Thyroid gland (tissue), 4 donors: Measurements from ENCODE around the gene OR5K4. TPM values are rescaled to one million over a fixed set of nuclear protein-coding genes. Genes with fewer than 3 reads are reported as not detected.

Source experiments
- DNase-seq, 2 donors: peaks; one replicate each; pipeline ENCODE4 v3.0.0-alpha.2; 2019
- H3K27ac ChIP-seq, 3 donors: fragments of 200-600 bp; sonication (generic); 1 replicate in 2 of 3; 2 replicates in 1 of 3; pipeline ENCODE4 v1.5.1; 2016 to 2019; ENCODE audit warnings: mild to moderate bottlenecking in 1 of 3, moderate library complexity in 1 of 3
- H3K27me3 ChIP-seq: fragments of 200-600 bp; sonication (generic); one replicate; pipeline ENCODE4 v1.5.1; 2019
- H3K36me3 ChIP-seq, 2 donors: fragments of 200-600 bp; sonication (generic); one replicate each; pipeline ENCODE4 v1.5.1; 2016 to 2019
- H3K4me1 ChIP-seq, 2 donors: fragments of 200-600 bp; sonication (generic); one replicate each; pipeline ENCODE4 v1.5.1; 2017 to 2019
- H3K4me3 ChIP-seq, 3 donors: fragments of 200-600 bp; sonication (generic); replicated peaks in 1 of 3; 1 replicate in 2 of 3; 2 replicates in 1 of 3; pipeline ENCODE4 v1.5.1; 2016; ENCODE audit warnings: mild to moderate bottlenecking in 1 of 3
- H3K9me3 ChIP-seq: fragments of 200-600 bp; sonication (generic); one replicate; pipeline ENCODE4 v1.5.1; 2017
- CTCF ChIP-seq, 6 experiments: fragments of 200-600 bp in 3 of 6; fragments of 450-650 bp in 3 of 6; sonication (generic) in 3 of 6; IDR thresholded peaks; one replicate each; pipeline ENCODE4 v1.5.1; 2016 to 2019; ENCODE audit warnings: antibody characterized with exemption in 6 of 6, mild to moderate bottlenecking in 2 of 6, inconsistent platforms in 1 of 6, moderate library complexity in 1 of 6
- POLR2A ChIP-seq, 2 donors: fragments of 450-650 bp; IDR thresholded peaks; one replicate each; pipeline ENCODE4 v1.6.1; 2017; ENCODE audit warnings: antibody characterized with exemption in 2 of 2, mild to moderate bottlenecking in 2 of 2, moderate library complexity in 1 of 2
- WGBS, 2 donors: methylation state at CpG; one replicate each; pipeline ENCODE4 v1.1.5; 2017; 5-methylcytosine and 5-hydroxymethylcytosine counted together
- intact Hi-C: fragments of 100-400 bp; cut with DNase I; formaldehyde crosslinking; loops from one replicate; pipeline ENCODE4 v1.15.1; 2023
- total RNA-seq, 4 donors: library from RNA; depleted of rRNA; stranded (reverse); fragments of >200 nt; gene quantifications; one replicate each; pipeline ENCODE4 v1.2.3, GENCODE V29; 2016

OR5K4 gene, protein sequence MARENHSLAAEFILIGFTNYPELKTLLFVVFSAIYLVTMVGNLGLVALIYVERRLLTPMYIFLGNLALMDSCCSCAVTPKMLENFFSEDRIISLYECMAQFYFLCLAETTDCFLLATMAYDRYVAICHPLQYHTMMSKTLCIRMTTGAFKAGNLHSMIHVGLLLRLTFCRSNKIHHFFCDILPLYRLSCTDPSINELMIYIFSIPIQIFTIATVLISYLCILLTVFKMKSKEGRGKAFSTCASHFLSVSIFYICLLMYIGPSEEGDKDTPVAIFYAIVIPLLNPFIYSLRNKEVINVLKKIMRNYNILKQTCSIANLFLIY
- not detected for total RNA-seq

DNA sequence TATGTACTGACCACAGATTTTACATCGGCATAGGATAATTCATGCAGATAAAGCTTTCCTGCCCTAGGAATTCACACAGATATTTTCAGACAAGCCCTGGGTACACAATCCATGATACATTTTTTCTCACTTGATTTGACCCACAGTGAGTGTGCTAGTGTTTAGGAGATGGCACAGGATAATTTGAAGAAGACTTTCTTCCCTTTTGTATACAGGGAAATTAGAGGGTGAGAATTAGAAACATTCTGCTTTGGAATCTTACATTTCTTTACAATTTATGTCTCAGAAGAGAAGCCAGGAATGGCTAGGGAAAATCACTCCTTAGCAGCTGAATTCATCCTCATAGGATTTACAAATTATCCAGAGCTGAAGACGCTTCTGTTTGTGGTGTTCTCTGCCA, at the start of gene OR5K4:
TSS of gene OR5K4 (plus strand) at position 301 of the 400 bp plus-strand sequence. CDS start at position 301, 0 bp downstream.
- no peaks in the 10 kb centered on the region for H3K9me3 ChIP-seq
- DNase-seq, result no peak
- WGBS, 2 donors, result 86 to 87% methylated on average over 2 of the region's 2 CpGs
- no peaks in the 10 kb centered on the region for H3K4me1 ChIP-seq
- H3K4me3 ChIP-seq, result no peak within 1 kb of the TSS
- H3K27ac ChIP-seq, result no peak within 1 kb of the TSS
- intact Hi-C loops, result no loop called here
- TF ChIP-seq CTCF (IDR thresholded peaks at IDR 0.05) (no peak), POLR2A (IDR thresholded peaks at IDR 0.05) (no peak)
- no peaks in the 10 kb centered on the region for H3K36me3 ChIP-seq
- H3K27me3 ChIP-seq, result no peaks in the 10 kb centered on the region

DNA sequence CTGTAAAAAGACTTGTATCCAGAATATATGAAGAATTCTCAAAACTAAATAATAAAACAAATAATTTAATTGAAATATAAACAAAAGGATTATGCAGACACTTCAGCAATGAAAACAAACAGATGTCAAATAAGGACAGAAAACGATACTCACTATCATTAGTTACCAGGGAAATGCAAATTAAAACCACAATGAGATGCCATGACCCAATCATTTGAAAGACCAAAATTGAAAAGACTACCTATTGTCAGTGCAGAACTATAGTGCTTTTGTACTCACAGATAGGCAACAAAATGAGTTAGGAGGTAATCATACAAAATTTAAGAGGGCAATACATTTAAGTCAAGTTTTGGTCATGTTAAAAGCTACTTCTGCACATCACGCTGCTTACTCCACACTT, 31.6 kb upstream of the OR5K4 start:
- no peak for TF ChIP-seq POLR2A (IDR thresholded peaks at IDR 0.05)
- no peak for TF ChIP-seq CTCF (IDR thresholded peaks at IDR 0.05)
- H3K27me3 ChIP-seq, result no peaks in the 10 kb centered on the region
- peaks cover 0 to 7% of the 10 kb centered on the region in 2 donors for H3K4me1 ChIP-seq
- no peak for DNase-seq
- no peaks in the 10 kb centered on the region for H3K36me3 ChIP-seq
- intact Hi-C loops, result no loop called here
- no peak overlapping the region for H3K27ac ChIP-seq
- 93 to 94% methylated on average over 2 of the region's 2 CpGs for WGBS, 2 donors
- no peak overlapping the region for H3K4me3 ChIP-seq
- no peaks in the 10 kb centered on the region for H3K9me3 ChIP-seq

- H3K36me3 ChIP-seq, result no peaks in the 10 kb centered on the region
- no peak overlapping the region for H3K27ac ChIP-seq
- TF ChIP-seq CTCF (IDR thresholded peaks at IDR 0.05) (no peak), POLR2A (IDR thresholded peaks at IDR 0.05) (no peak)
- 83 to 89% methylated on average over 2 of the region's 2 CpGs for WGBS, 2 donors
- peaks cover 0 to 7% of the 10 kb centered on the region in 2 donors for H3K4me1 ChIP-seq
- H3K9me3 ChIP-seq, result no peaks in the 10 kb centered on the region
- DNase-seq, result no peak
- intact Hi-C loops, result no loop called here
- no peak overlapping the region for H3K4me3 ChIP-seq
- H3K27me3 ChIP-seq, result no peaks in the 10 kb centered on the region
These were observed 31.0 kb upstream of the OR5K4 start for GRCh38 chr3:98322686-98323085.

DNA sequence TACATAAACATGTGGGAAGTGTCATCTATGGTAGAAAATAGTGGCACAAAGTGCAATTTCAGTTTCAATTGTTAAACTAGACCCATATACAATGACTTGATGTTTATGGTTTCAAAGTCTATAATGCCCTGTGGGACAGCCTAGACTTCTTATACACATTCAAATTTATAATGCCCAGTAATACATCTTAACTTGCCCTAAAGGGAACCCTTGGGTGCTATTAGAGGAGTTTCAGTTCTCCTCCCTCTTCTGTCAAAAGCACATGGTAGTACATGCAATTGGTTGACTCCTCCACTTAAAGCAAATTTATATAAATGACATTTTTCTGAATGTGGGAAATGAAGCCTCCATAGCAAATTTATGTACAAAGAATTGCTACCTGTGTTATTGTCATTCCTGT, 30.2 kb upstream of the OR5K4 start:
- DNase-seq, result no peak
- TF ChIP-seq POLR2A (IDR thresholded peaks at IDR 0.05), result no peak
- H3K36me3 ChIP-seq, result no peaks in the 10 kb centered on the region

GRCh38 chr3:98325055-98325454, 28.6 kb upstream of the OR5K4 start:
- H3K9me3 ChIP-seq, result no peaks in the 10 kb centered on the region
- WGBS, 2 donors, result 31 to 47% methylated on average over 12 of the region's 12 CpGs
- H3K27me3 ChIP-seq, result no peaks in the 10 kb centered on the region
- intact Hi-C loops, result loop anchor here (5.0 kb wide), 1 partner anchor 283 kb away; no protein-coding TSS in a partner anchor
- no peaks in the 10 kb centered on the region for H3K36me3 ChIP-seq
- peak overlapping the region in 1 of 3 donors; percentile 6 for H3K4me3 ChIP-seq
- DNase-seq, result peak; percentile 2 to 14
- no peak for TF ChIP-seq CTCF (IDR thresholded peaks at IDR 0.05)
- TF ChIP-seq POLR2A (IDR thresholded peaks at IDR 0.05), result no peak
- H3K27ac ChIP-seq, result no peak overlapping the region
- peaks cover 0 to 7% of the 10 kb centered on the region in 2 donors for H3K4me1 ChIP-seq

More for the DNA sequence above, 30.2 kb upstream of the OR5K4 start:
- intact Hi-C loops, result no loop called here
- H3K27me3 ChIP-seq, result no peaks in the 10 kb centered on the region
- no peaks in the 10 kb centered on the region for H3K9me3 ChIP-seq
- H3K4me1 ChIP-seq, result peaks cover 0 to 7% of the 10 kb centered on the region in 2 donors
- no peak overlapping the region for H3K4me3 ChIP-seq
- H3K27ac ChIP-seq, result no peak overlapping the region
